ENCODE results near the gene MYO1E.
"Not testable (repeated sequence)": the region's sequence is repeated elsewhere in the genome, so short reads cannot be mapped to it uniquely, and the experiment has no call there.

MYO1E gene

GRCh38 chr15:59410391-59410896 is 37.8 kb upstream of the MYO1E start:
- no peak for DNase-seq (ENCODE audit: low read depth)
- H3K4me3 ChIP-seq (ENCODE audit: low read length) = no peak overlapping the region
- TF ChIP-seq CTCF (IDR thresholded peaks at IDR 0.05; ENCODE audit: insufficient read depth, low read depth, low read length, missing control alignments) = no peak

GRCh38 chr15:59407946-59408345 is 35.3 kb upstream of the MYO1E start:
- no peak for DNase-seq (ENCODE audit: low read depth)
- no peak overlapping the region for H3K4me3 ChIP-seq (ENCODE audit: low read length)
- TF ChIP-seq CTCF (IDR thresholded peaks at IDR 0.05; ENCODE audit: insufficient read depth, low read depth, low read length, missing control alignments) = no peak

GRCh38 chr15:59406446-59406845 is 33.8 kb upstream of the MYO1E start:
- no peak for TF ChIP-seq CTCF (IDR thresholded peaks at IDR 0.05; ENCODE audit: insufficient read depth, low read depth, low read length, missing control alignments)
- H3K4me3 ChIP-seq (ENCODE audit: low read length) = no peak overlapping the region
- DNase-seq (ENCODE audit: low read depth) = no peak

GRCh38 chr15:59405079-59405478 is 32.4 kb upstream of the MYO1E start:
- H3K4me3 ChIP-seq (ENCODE audit: low read length) = no peak overlapping the region
- no peak for DNase-seq (ENCODE audit: low read depth)
- no peak for TF ChIP-seq CTCF (IDR thresholded peaks at IDR 0.05; ENCODE audit: insufficient read depth, low read depth, low read length, missing control alignments)

- no peak for DNase-seq (ENCODE audit: low read depth)
- no peak overlapping the region for H3K4me3 ChIP-seq (ENCODE audit: low read length)
- no peak for TF ChIP-seq CTCF (IDR thresholded peaks at IDR 0.05; ENCODE audit: insufficient read depth, low read depth, low read length, missing control alignments)
Observed at GRCh38 chr15:59401824-59402569, 29.3 kb upstream of the MYO1E start.

GRCh38 chr15:59401051-59401823 is 28.6 kb upstream of the MYO1E start:
- DNase-seq (ENCODE audit: low read depth); H3K4me3 ChIP-seq (ENCODE audit: low read length): not testable (repeated sequence)

- peak; percentile 40 for DNase-seq (ENCODE audit: low read depth)
- TF ChIP-seq CTCF (IDR thresholded peaks at IDR 0.05; ENCODE audit: insufficient read depth, low read depth, low read length, missing control alignments) = no peak
- no peak overlapping the region for H3K4me3 ChIP-seq (ENCODE audit: low read length)
Observed at GRCh38 chr15:59400103-59400813, 27.6 kb upstream of the MYO1E start.

Data from epithelial cell of esophagus (primary cell).